ENCODE data around the gene GJA10.
"Not testable (repeated sequence)": the region's sequence is repeated elsewhere in the genome, so short reads cannot be mapped to it uniquely, and the experiment has no call there.

Gene GJA10

GRCh38 chr6:89890845-89891528 lies 3.3 kb upstream of the GJA10 start:
- H3K4me3 Mint-ChIP-seq; H3K36me3 Mint-ChIP-seq (ENCODE audit: low read depth); DNase-seq; H3K4me1 Mint-ChIP-seq; ATAC-seq; H3K27ac Mint-ChIP-seq; H3K9me3 Mint-ChIP-seq: not testable (repeated sequence)
- H3K27me3 Mint-ChIP-seq: peaks cover 46% of the 10 kb centered on the region

DNA sequence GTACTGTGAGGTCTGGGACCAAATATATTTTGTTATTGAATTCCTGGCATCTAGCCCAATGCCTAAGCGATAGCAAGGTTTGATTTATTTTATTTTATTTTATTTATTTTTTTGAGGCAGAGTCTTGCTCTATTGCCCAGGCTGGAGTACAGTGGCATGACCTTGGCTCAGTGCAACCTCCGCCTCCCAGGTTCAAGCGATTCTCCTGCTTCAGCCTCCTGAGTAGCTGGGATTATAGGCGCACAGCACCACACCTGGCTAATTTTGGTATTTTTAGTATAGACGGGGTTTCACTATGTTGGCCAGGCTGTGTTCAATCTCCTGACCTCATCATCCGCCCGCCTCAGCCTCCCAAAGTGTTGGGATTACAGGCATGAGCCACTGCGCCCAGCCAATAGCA lies 1.7 kb upstream of the GJA10 start:
- H3K36me3 Mint-ChIP-seq (ENCODE audit: low read depth); H3K9me3 Mint-ChIP-seq; H3K4me1 Mint-ChIP-seq; ATAC-seq; H3K27ac Mint-ChIP-seq; H3K4me3 Mint-ChIP-seq; DNase-seq: not testable (repeated sequence)
- H3K27me3 Mint-ChIP-seq: peaks cover 47% of the 10 kb centered on the region

DNA sequence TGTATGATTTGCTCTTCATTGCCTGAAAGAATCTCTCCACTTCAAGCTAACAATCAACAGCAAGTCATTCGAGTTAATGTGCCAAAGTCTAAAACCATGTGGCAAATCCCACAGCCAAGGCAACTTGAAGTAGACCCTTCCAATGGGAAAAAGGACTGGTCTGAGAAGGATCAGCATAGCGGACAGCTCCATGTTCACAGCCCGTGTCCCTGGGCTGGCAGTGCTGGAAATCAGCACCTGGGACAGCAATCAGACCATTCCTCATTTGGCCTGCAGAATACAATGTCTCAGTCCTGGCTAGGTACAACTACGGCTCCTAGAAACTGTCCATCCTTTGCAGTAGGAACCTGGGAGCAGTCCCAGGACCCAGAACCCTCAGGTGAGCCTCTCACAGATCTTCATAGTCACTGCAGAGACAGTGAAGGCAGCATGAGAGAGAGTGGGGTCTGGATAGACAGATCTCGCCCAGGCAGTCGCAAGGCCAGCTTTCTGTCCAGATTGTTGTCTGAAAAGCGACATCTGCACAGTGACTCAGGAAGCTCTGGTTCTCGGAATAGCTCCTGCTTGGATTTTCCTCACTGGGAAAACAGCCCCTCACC lies 1.1 kb downstream of the GJA10 start:
- peaks cover 38% of the 10 kb centered on the region for H3K27me3 Mint-ChIP-seq

DNA sequence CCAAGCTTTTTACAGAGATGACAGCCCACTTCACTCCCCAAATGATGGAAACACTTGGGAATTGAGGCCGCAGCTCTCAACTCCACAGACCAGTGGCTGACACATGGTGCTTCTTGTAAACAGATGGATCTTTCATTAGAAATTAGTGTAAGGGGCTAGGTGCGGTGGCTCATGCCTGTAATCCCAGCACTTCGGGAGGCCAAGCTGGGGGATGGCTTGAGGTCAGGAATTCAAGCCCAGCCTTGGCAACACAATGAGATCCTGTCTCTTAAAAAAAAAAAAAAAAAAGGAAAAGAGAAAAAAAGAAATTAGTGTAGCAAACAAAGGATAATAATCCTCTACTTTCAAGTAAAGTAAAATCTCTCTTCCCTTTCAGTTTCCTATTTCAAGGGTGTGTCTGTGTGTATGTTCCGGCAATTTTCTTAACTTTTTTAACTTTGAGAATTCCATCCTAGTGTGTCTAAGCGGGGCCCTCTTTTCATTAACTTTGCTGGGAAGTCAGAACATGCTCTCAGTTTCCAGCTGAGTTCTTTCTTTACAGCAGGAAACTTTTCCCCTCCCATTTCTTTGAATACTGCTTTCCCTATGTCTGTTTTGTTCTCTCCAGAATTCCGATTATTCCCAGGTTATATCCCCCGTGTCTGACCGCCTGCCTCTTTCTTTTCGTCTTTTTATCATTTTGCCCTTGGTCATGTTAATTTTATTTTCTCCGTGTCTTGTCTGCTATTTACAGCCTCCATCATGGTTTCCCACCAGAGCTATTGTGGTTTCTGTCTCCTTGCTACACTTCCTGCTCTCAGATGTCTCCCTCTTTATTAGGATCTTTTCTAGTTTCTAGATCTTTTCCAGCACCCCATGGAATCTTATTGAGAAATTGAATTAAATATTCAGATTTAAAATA lies 16.0 kb downstream of the GJA10 start:
- not testable (repeated sequence) for H3K27me3 Mint-ChIP-seq; ATAC-seq; H3K4me3 Mint-ChIP-seq; H3K36me3 Mint-ChIP-seq (ENCODE audit: low read depth); H3K9me3 Mint-ChIP-seq; H3K27ac Mint-ChIP-seq; H3K4me1 Mint-ChIP-seq; DNase-seq

More for the DNA sequence above, 1.1 kb downstream of the GJA10 start:
- ATAC-seq: no peak
- Mint-ChIP-seq H3K27ac (no peak overlapping the region), H3K4me3 (no peak overlapping the region), H3K9me3 (no peaks in the 10 kb centered on the region), H3K36me3 (ENCODE audit: low read depth) (no peaks in the 10 kb centered on the region), H3K4me1 (no peaks in the 10 kb centered on the region)
- DNase-seq: no peak

DNA sequence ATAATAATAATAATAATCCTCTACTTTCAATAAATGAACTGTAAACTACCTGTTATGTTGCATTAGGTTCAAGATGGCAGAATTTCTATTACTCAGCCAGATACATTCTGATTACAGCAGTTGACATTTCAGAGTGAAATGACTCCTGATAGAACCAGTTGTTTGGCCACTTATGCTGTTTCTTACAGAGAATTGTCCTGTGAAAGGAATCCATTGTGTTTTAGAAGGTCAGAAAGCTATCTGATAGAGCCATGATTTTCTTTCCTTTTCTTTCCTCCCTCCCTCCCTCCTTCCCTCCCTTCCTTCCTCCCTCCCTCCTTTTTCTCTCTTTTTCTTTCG lies 16.6 kb downstream of the GJA10 start:
- DNase-seq (no peak), ATAC-seq (no peak)
- Mint-ChIP-seq H3K4me3 (no peak overlapping the region), H3K9me3 (peaks cover 6% of the 10 kb centered on the region), H3K4me1 (peaks cover 6% of the 10 kb centered on the region), H3K27me3 (no peaks in the 10 kb centered on the region), H3K27ac (no peak overlapping the region), H3K36me3 (ENCODE audit: low read depth) (no peaks in the 10 kb centered on the region)

GRCh38 chr6:89916136-89916920 lies 22.1 kb downstream of the GJA10 start:
- H3K4me1 Mint-ChIP-seq: peaks cover 6% of the 10 kb centered on the region
- ATAC-seq: no peak
- H3K27me3 Mint-ChIP-seq: no peaks in the 10 kb centered on the region
- H3K36me3 Mint-ChIP-seq (ENCODE audit: low read depth): peaks cover 1% of the 10 kb centered on the region
- peaks cover 17% of the 10 kb centered on the region for H3K9me3 Mint-ChIP-seq
- H3K27ac Mint-ChIP-seq: no peak overlapping the region
- DNase-seq: no peak
- H3K4me3 Mint-ChIP-seq: no peak overlapping the region

DNA sequence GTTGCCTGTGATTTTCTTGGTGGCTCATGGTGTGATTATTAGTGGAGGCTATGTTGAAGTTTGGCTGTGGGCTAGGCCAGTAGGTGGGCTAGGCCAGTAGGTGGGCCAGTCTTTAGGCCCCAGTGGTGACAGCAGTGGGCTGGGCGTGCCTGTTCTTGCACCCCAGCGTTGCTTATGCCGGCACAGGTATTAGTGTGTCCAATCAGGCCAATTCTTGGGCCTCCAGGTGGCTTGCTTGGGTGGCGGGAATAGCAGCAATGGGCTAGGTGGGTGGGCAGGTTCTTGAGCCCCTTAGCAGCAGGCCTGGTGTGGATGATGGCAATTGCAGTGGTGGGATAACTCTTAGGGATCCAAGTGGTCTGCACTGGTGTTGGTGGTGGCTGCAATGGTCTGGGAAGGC lies 22.9 kb downstream of the GJA10 start:
- Mint-ChIP-seq H3K27ac (no peak overlapping the region), H3K4me1 (peaks cover 6% of the 10 kb centered on the region), H3K4me3 (no peak overlapping the region), H3K9me3 (peaks cover 17% of the 10 kb centered on the region), H3K27me3 (no peaks in the 10 kb centered on the region), H3K36me3 (ENCODE audit: low read depth) (peaks cover 1% of the 10 kb centered on the region)
- ATAC-seq (no peak), DNase-seq (no peak)

DNA sequence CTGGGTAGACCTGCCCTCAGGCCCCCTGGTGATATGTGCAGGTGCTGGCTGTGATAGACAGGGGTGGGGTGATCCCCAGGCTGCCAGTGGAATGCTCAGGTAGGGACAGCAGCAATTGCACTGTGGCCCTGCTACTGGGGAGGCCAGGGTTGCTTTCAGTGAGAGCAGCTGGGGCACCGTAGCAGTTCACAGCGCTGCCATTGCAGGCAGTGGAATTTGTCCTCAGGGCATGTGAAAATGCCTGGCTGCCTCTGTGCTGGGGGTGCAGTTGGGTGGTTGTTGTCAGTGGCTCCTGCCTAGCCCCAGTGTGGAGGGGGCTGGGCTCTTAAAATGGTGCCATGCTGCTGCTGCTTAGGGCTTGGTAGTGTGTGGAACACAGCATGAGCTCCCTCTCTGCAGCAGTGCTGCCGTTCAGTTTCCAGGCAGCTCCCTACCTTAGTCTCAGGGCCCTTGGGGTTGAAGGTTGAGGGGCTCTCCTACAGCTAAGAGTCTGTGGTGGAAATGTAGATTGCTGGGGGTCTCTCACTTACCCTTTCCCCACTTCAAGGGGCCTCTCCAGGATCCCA lies 23.6 kb downstream of the GJA10 start:
- no peak overlapping the region for H3K27ac Mint-ChIP-seq
- H3K4me1 Mint-ChIP-seq: peaks cover 6% of the 10 kb centered on the region
- H3K27me3 Mint-ChIP-seq: no peaks in the 10 kb centered on the region
- peaks cover 1% of the 10 kb centered on the region for H3K36me3 Mint-ChIP-seq (ENCODE audit: low read depth)
- no peak overlapping the region for H3K4me3 Mint-ChIP-seq
- peaks cover 17% of the 10 kb centered on the region for H3K9me3 Mint-ChIP-seq
- DNase-seq: no peak
- ATAC-seq: no peak

DNA sequence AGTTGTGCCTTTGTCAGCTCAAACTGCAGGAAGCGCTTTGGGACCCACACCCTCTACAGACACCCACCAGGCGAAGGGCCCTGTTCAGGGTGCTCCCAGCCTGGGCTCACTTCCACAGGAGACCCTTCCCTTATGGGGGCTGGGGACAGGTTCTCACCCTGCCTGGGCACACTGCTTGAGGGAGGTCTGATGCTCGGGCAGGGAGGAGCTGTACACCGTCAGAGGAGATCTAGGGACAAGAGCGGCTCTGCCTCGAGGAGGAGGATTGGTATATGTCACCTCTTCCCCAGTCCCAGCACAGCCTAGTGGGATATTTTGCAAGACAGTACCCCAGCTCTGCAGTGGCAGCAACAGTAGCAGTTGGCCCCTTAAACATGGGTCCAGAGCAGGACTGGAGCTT lies 26.9 kb downstream of the GJA10 start:
- Mint-ChIP-seq H3K4me3 (no peak overlapping the region), H3K4me1 (peaks cover 5% of the 10 kb centered on the region), H3K36me3 (ENCODE audit: low read depth) (peaks cover under 1% of the 10 kb centered on the region), H3K27ac (no peak overlapping the region), H3K9me3 (peaks cover 10% of the 10 kb centered on the region), H3K27me3 (no peaks in the 10 kb centered on the region)
- DNase-seq: no peak
- no peak for ATAC-seq

DNA sequence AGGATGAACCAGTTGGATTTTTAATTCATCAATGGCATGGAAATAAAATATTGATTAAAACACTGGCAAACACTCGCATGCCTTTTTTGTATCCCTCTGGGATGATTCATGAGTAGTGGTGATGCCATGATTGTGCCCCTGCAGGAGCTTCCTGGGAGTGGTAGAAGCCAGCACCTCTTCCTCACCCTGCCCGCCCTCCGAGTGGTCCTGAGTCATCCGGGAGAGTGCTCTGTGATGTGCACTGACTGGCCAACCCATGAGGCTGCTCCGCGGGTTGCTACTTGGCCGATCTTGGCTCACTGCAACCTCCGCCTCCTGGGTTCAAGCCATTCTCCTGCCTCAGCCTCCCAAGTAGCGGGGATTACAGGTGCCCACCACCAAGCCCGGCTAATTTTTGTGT lies 27.4 kb downstream of the GJA10 start:
- no peak overlapping the region for H3K4me3 Mint-ChIP-seq
- ATAC-seq (peak; percentile 31), DNase-seq (no peak)
- H3K27ac Mint-ChIP-seq: no peak overlapping the region
- no peaks in the 10 kb centered on the region for H3K27me3 Mint-ChIP-seq
- peaks cover 5% of the 10 kb centered on the region for H3K9me3 Mint-ChIP-seq
- peaks cover 2% of the 10 kb centered on the region for H3K36me3 Mint-ChIP-seq (ENCODE audit: low read depth)
- peaks cover 9% of the 10 kb centered on the region for H3K4me1 Mint-ChIP-seq

DNA sequence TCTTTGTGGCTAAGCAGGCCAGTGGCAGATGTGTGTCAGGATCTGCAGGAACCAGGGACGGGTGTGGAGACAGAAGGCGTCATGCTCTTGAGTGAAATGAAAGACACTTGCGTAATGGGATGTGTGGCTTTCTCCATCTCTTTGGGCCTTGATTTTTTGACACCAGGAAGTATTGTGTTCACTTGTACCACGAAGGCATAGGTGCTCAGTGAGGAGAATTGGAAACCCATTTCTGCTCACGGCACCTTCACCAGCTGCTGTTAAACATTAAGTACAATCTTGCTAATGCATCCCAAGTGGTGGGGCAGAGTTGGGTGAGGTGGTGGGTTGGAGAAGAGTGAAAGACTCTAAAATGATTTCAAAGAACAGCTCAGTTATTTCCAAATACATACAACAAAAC lies 30.0 kb downstream of the GJA10 start:
- Mint-ChIP-seq H3K4me1 (peaks cover 33% of the 10 kb centered on the region), H3K4me3 (no peak overlapping the region), H3K9me3 (no peaks in the 10 kb centered on the region), H3K36me3 (ENCODE audit: low read depth) (peaks cover 26% of the 10 kb centered on the region), H3K27me3 (no peaks in the 10 kb centered on the region), H3K27ac (peak overlapping the region; percentile 43)
- no peak for ATAC-seq
- no peak for DNase-seq

DNA sequence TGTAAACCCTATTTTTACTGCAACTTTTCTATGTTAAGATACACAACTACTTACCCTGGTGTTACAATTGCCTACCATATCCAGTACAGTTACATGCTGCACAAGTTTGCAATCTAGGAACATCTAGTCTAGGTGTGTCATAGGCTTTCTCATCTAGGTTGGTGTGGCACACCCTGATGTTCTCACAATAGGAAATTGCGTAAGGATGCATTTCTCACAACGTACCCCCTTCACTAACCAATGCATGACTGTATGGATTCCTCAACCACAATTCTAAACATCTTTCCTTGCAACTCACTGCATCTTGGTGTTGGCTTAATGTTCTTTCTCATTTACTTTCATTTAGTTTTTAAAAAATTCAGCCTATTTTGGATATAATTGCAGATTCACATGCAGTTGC lies 31.6 kb downstream of the GJA10 start:
- H3K27me3 Mint-ChIP-seq: no peaks in the 10 kb centered on the region
- peaks cover 48% of the 10 kb centered on the region for H3K4me1 Mint-ChIP-seq
- ATAC-seq: peak; percentile 25
- H3K27ac Mint-ChIP-seq: peak overlapping the region; percentile 3
- no peak for DNase-seq
- H3K9me3 Mint-ChIP-seq: no peaks in the 10 kb centered on the region
- peaks cover 39% of the 10 kb centered on the region for H3K36me3 Mint-ChIP-seq (ENCODE audit: low read depth)
- no peak overlapping the region for H3K4me3 Mint-ChIP-seq

GRCh38 chr6:89927264-89927663 lies 33.0 kb downstream of the GJA10 start:
- Mint-ChIP-seq H3K4me1 (peaks cover 57% of the 10 kb centered on the region), H3K27me3 (no peaks in the 10 kb centered on the region), H3K36me3 (ENCODE audit: low read depth) (peaks cover 52% of the 10 kb centered on the region), H3K27ac (no peak overlapping the region), H3K4me3 (no peak overlapping the region), H3K9me3 (no peaks in the 10 kb centered on the region)
- ATAC-seq (no peak), DNase-seq (no peak)

All from activated naive CD8-positive, alpha-beta T cell treated with anti-CD3 and anti-CD28 coated beads, Interleukin-2, amount 50 U/mL, for 24 hours (primary cell).